OCI-LY3 (cell line): ENCODE data around the gene CSTPP1.

ENCODE experiments used
- EZH2phosphoT487 ChIP-seq: fragments of 200-600 bp; shearing (Covaris generic); IDR thresholded peaks from 2 replicates; pipeline ENCODE4 v1.6.1; 2018; ENCODE audit warnings: antibody characterized with exemption, mixed run types, low read depth
- TF ChIP-seq, protein P1 (sequence below): fragments of 200-600, 300-600 bp; sonication (generic); IDR thresholded peaks from 2 replicates; pipeline ENCODE4 v1.5.1; 2014; ENCODE audit warnings: antibody characterized with exemption, low read length, low read depth

DNA sequence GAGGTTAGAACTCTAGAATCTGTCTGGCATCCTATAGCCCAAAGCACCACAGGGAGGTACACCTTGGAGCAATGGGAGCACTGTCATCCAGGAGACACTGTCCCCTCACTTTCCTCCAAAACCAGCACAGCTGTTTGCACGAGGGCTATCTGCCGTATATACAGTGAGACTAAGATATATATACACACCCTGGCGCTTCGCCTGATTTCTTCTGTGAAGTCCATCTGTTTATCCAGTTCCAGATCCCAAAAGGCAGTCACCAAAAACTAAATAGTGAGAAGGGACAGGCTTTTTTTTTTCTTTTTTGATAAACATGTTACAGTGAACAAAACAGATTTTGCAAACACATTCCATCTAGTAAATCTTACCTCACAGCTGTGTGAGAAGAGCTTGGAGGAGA lies 171.7 kb downstream of the CSTPP1 start:
- TF ChIP-seq, protein P1, sequence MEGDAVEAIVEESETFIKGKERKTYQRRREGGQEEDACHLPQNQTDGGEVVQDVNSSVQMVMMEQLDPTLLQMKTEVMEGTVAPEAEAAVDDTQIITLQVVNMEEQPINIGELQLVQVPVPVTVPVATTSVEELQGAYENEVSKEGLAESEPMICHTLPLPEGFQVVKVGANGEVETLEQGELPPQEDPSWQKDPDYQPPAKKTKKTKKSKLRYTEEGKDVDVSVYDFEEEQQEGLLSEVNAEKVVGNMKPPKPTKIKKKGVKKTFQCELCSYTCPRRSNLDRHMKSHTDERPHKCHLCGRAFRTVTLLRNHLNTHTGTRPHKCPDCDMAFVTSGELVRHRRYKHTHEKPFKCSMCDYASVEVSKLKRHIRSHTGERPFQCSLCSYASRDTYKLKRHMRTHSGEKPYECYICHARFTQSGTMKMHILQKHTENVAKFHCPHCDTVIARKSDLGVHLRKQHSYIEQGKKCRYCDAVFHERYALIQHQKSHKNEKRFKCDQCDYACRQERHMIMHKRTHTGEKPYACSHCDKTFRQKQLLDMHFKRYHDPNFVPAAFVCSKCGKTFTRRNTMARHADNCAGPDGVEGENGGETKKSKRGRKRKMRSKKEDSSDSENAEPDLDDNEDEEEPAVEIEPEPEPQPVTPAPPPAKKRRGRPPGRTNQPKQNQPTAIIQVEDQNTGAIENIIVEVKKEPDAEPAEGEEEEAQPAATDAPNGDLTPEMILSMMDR: no peak
- TF ChIP-seq EZH2phosphoT487: no peak
